ENCODE results near the gene PLCD1. TPM values are rescaled to one million over a fixed set of nuclear protein-coding genes. Genes with fewer than 3 reads are reported as not detected.
A peak's percentile ranks its signal among the peaks of the same experiment; 100 is the strongest.
"Not testable (repeated sequence)": the region's sequence is repeated elsewhere in the genome, so short reads cannot be mapped to it uniquely, and the experiment has no call there.

Gene PLCD1
- total RNA-seq, 1 donor from 2014 or later, result 28.7 TPM

DNA sequence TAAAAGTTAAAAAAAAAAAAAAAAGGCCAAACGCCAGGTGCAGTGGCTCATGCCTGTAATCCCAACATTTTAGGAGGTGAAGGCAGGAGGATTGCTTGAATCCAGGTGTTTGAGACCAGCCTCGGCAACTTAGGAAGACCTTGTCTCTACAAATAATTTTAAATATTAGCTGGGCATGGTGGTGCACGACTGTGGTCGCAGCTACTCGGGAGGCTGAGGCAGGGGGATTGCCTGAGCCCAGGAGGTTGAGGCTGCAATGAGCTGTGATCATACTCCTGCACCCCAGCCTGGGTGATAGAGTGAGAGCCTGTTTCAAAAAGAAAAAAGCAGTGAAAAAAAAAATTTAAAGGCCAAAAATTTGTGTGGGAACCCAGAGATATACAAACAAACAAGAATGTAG, 6.8 kb upstream of the PLCD1 start:
- no peak overlapping the region for H3K4me3 Mint-ChIP-seq
- peaks cover 5% of the 10 kb centered on the region for H3K36me3 Mint-ChIP-seq
- peak overlapping the region; percentile 16 for H3K27ac Mint-ChIP-seq
- peaks cover 5% of the 10 kb centered on the region for H3K9me3 Mint-ChIP-seq
- DNase-seq (ENCODE audit: extremely low spot score, unreplicated experiment), result no peak
- H3K4me1 Mint-ChIP-seq (ENCODE audit: unreplicated experiment), result peaks cover 25% of the 10 kb centered on the region
- no peak for TF ChIP-seq CTCF (conservative IDR thresholded peaks at IDR 0.05)
- H3K27me3 Mint-ChIP-seq, result peaks cover 32% of the 10 kb centered on the region

GRCh38 chr3:38034335-38034734, 4.9 kb upstream of the PLCD1 start:
- DNase-seq (ENCODE audit: extremely low spot score, unreplicated experiment); H3K27ac Mint-ChIP-seq; H3K4me3 Mint-ChIP-seq; H3K36me3 Mint-ChIP-seq; H3K9me3 Mint-ChIP-seq: not testable (repeated sequence)
- peaks cover 19% of the 10 kb centered on the region for H3K4me1 Mint-ChIP-seq (ENCODE audit: unreplicated experiment)
- peaks cover 23% of the 10 kb centered on the region for H3K27me3 Mint-ChIP-seq

- peaks cover 15% of the 10 kb centered on the region for H3K4me1 Mint-ChIP-seq (ENCODE audit: unreplicated experiment)
- peaks cover 15% of the 10 kb centered on the region for H3K27me3 Mint-ChIP-seq
- not testable (repeated sequence) for DNase-seq (ENCODE audit: extremely low spot score, unreplicated experiment); H3K27ac Mint-ChIP-seq; H3K36me3 Mint-ChIP-seq; H3K9me3 Mint-ChIP-seq; H3K4me3 Mint-ChIP-seq
These were observed 4.1 kb upstream of the PLCD1 start for GRCh38 chr3:38033586-38033985.

DNA sequence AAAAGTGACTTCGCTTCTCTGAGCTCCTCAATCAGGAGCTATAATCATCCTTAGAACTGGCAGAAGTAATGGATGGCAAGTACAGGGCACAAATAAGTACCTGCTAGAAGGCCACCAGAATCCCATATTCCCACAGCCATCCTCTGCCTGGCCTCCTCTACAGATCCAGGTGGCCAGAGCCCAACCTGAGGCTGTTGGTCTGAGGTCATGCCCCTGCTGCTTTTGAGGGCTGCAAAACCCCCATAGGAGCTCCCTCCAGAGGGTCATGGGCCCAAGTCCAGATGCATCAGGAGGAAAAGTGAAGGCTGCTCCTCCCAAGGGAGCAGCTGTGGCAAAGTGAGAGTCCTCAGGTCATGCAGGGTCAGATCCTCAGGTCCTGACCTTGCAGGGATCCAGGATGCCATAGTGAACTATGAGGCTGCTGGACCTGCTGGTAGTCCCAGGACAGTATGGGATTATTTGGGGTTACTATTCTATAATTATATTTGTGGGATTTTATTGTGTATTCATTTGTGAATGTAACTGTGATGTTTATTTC, 3.0 kb upstream of the PLCD1 start:
- Mint-ChIP-seq H3K27me3 (peaks cover 10% of the 10 kb centered on the region), H3K27ac (no peak overlapping the region), H3K36me3 (no peaks in the 10 kb centered on the region), H3K9me3 (no peaks in the 10 kb centered on the region), H3K4me3 (no peak overlapping the region), H3K4me1 (ENCODE audit: unreplicated experiment) (peaks cover 13% of the 10 kb centered on the region)
- no peak for DNase-seq (ENCODE audit: extremely low spot score, unreplicated experiment)
- no peak for TF ChIP-seq CTCF (conservative IDR thresholded peaks at IDR 0.05)

GRCh38 chr3:38031022-38031994, 1.9 kb upstream of the PLCD1 start:
- Mint-ChIP-seq H3K4me1 (ENCODE audit: unreplicated experiment) (peaks cover 10% of the 10 kb centered on the region), H3K4me3 (peak overlapping the region; percentile 84), H3K27me3 (peaks cover 8% of the 10 kb centered on the region), H3K36me3 (no peaks in the 10 kb centered on the region), H3K27ac (peak overlapping the region; percentile 92), H3K9me3 (no peaks in the 10 kb centered on the region)
- no peak for TF ChIP-seq CTCF (conservative IDR thresholded peaks at IDR 0.05)
- DNase-seq (ENCODE audit: extremely low spot score, unreplicated experiment), result no peak

- peak overlapping the region; percentile 92 for H3K27ac Mint-ChIP-seq
- H3K27me3 Mint-ChIP-seq, result peaks cover 8% of the 10 kb centered on the region
- no peak for TF ChIP-seq CTCF (conservative IDR thresholded peaks at IDR 0.05)
- DNase-seq (ENCODE audit: extremely low spot score, unreplicated experiment), result no peak
- peak overlapping the region; percentile 84 for H3K4me3 Mint-ChIP-seq
- no peaks in the 10 kb centered on the region for H3K36me3 Mint-ChIP-seq
- H3K9me3 Mint-ChIP-seq, result no peaks in the 10 kb centered on the region
- peaks cover 16% of the 10 kb centered on the region for H3K4me1 Mint-ChIP-seq (ENCODE audit: unreplicated experiment)
These were observed 932 bp upstream of the PLCD1 start for GRCh38 chr3:38030126-38031021.

Measured in type B pancreatic cell (in vitro differentiated cells).